Measurements from ENCODE around the gene MED26.

DNA sequence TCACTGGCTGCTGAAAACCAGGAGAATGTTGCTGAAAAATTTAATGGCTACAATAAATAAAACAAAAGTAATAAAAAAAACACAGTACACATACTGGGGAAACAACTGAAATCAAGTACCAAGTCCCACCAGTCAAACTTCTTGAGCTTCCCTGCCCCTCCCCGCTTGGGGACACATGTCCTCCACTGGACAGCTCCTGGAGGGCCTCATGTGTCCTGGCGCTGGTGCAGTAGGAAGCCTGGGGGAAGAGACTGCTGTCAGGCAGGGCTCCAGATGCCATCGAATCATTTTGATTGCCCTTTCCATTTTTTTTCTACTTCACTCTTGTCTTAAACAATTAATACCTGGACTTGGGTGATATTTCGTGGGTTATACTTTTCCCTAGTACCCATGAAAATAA lies 29.2 kb downstream of the MED26 start:
- TF ChIP-seq CTCF (IDR thresholded peaks at IDR 0.05; ENCODE audit: poor library complexity) (no peak), EZH2 (IDR thresholded peaks at IDR 0.05; ENCODE audit: borderline replicate concordance) (no peak)

All from hepatocyte (in vitro differentiated cells).